Prostate gland (tissue), 2 donors: ENCODE results near the gene AGO4. TPM values are rescaled to one million over a fixed set of nuclear protein-coding genes. Genes with fewer than 3 reads are reported as not detected.

Source experiments
- DNase-seq: peaks from one replicate; pipeline ENCODE4 v3.0.0-alpha.2; 2019; ENCODE audit warnings: low spot score
- H3K27ac ChIP-seq, 2 donors: fragments of 200-600 bp; sonication (generic); 2 replicates each; pipeline ENCODE4 v1.5.1; 2017 to 2019
- H3K27me3 ChIP-seq: fragments of 200-600 bp; sonication (generic); replicated peaks from 2 replicates; pipeline ENCODE4 v1.5.1; 2019; ENCODE audit not compliant: insufficient read depth
- H3K36me3 ChIP-seq, 2 donors: fragments of 200-600 bp; sonication (generic); 1 replicate in 1 of 2; 2 replicates in 1 of 2; pipeline versions ENCODE4 v1.5.1 to v1.8.1; 2017 to 2019
- H3K4me1 ChIP-seq: fragments of 200-600 bp; sonication (generic); replicated peaks from 2 replicates; pipeline ENCODE4 v1.5.1; 2019
- H3K4me3 ChIP-seq, 2 donors: fragments of 200-600 bp; sonication (generic); 2 replicates each; pipeline ENCODE4 v1.5.1; 2017 to 2019
- H3K9me3 ChIP-seq: fragments of 200-600 bp; sonication (generic); 2 replicates; pipeline ENCODE4 v1.5.1; 2017
- CTCF ChIP-seq, 4 experiments: fragments of 200-600 bp in 2 of 4; fragments of 450-650 bp in 2 of 4; sonication (generic) in 2 of 4; IDR thresholded peaks; 1 replicate in 3 of 4; 2 replicates in 1 of 4; pipeline ENCODE4 v1.5.1; 2016 to 2019; ENCODE audit warnings: antibody characterized with exemption in 4 of 4, mild to moderate bottlenecking in 2 of 4, moderate library complexity in 2 of 4
- POLR2A ChIP-seq: fragments of 450-650 bp; IDR thresholded peaks from one replicate; pipeline ENCODE4 v1.6.1; 2016; ENCODE audit warnings: antibody characterized with exemption, mild to moderate bottlenecking
- POLR2AphosphoS5 ChIP-seq: sonication (generic); formaldehyde crosslinking; IDR thresholded peaks from one replicate; pipeline ENCODE4 v1.6.1; 2017; ENCODE audit warnings: antibody characterized with exemption
- WGBS: methylation state at CpG from one replicate; pipeline ENCODE4 v1.1.5; 2018; 5-methylcytosine and 5-hydroxymethylcytosine counted together
- intact Hi-C: fragments of 100-400 bp; cut with DNase I; formaldehyde crosslinking; loops from one replicate; pipeline ENCODE4 v1.14.2; 2022
- total RNA-seq, 2 donors: library from RNA; depleted of rRNA; stranded (reverse); fragments of >200 nt; gene quantifications; one replicate each; pipeline ENCODE4 v1.1.0, GENCODE V29; 2016

Gene AGO4
- total RNA-seq, 2 donors from 2014 or later, result 11.7 to 15.2 TPM

- no peak for DNase-seq
- no peaks in the 10 kb centered on the region for H3K36me3 ChIP-seq
- WGBS, result 84% methylated on average over 2 of the region's 2 CpGs
- H3K27ac ChIP-seq, result no peak overlapping the region
- TF ChIP-seq CTCF (IDR thresholded peaks at IDR 0.05), result no peak
- no peak for TF ChIP-seq POLR2A
- no peak for TF ChIP-seq POLR2AphosphoS5
- H3K4me3 ChIP-seq, result no peak overlapping the region
- H3K27me3 ChIP-seq, result no peaks in the 10 kb centered on the region
- intact Hi-C loops, result no loop called here
- H3K9me3 ChIP-seq, result no peaks in the 10 kb centered on the region
- no peaks in the 10 kb centered on the region for H3K4me1 ChIP-seq
Measured at GRCh38 chr1:35902671-35903070, 94.9 kb downstream of the AGO4 start.

Other genes with a start within 250 kb of the AGO4 start
- 1 to 10 TPM; 2.0 to 2.2 TPM for gene TFAP2E, start 234.7 kb upstream of the AGO4 start, total RNA-seq
- gene PSMB2, start 166.5 kb upstream of the AGO4 start, total RNA-seq, result 10 to 100 TPM; 53.6 to 64.8 TPM
- 10 to 100 TPM; 10.1 to 12.9 TPM for gene C1orf216, start 89.1 kb upstream of the AGO4 start, total RNA-seq
- 1 to 10 TPM in 1 of 2 donors, under 1 TPM in 1; 0.73 to 3.4 TPM for gene CLSPN, start 38.0 kb upstream of the AGO4 start, total RNA-seq
- gene AGO1, start 75.2 kb downstream of the AGO4 start, total RNA-seq, result 10 to 100 TPM; 31.8 to 52.0 TPM
- gene AGO3, start 123.1 kb downstream of the AGO4 start, total RNA-seq, result 10 to 100 TPM; 19.4 to 32.7 TPM